ENCODE data around the gene MAPK8IP3. TPM values are rescaled to one million over a fixed set of nuclear protein-coding genes. Genes with fewer than 3 reads are reported as not detected.
"Not testable (repeated sequence)": the region's sequence is repeated elsewhere in the genome, so short reads cannot be mapped to it uniquely, and the experiment has no call there.

The MAPK8IP3 gene
- total RNA-seq, 1 donor from 2014 or later, result 157 TPM

DNA sequence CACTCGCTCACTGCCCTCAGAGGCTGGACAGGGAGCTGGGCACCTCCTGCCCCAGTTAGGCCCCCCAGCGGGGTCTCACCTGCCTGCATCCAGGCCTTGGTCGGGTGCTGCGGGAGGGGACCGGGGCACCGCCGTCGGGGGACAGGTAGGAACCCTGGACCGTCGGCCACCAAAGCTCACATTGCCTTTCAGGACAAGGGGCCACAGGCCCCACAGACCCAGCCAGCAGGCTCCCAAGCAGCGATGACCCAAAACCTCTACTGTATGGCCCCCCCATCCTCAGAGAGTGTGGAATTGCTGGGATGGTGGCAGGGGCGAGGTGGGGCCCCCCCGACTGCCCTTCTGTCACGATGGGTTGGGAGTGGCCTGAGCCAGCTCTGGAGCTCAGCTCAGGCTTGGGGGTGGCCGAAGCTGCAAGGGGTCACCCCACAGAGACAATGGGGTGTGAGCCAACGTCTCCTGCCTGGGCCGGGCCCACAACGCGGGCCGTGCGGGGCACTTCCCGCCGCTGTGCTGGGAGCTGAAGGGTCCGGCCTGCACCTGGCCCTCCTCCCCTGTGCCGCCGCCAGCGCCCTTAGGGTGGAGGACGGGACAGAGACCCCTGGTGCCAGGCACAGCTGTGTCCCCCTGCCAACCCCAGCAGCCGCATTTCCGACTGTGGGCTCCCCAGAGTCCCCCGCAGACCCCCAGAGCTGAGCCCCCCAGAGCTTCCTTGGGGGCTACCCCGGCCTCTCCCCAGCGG is 87.0 kb downstream of the MAPK8IP3 start:
- no peak for DNase-seq (ENCODE audit: low spot score, unreplicated experiment)
- no peak overlapping the region for H3K4me3 Mint-ChIP-seq (ENCODE audit: low read depth)
- H3K27ac Mint-ChIP-seq, result no peak overlapping the region
- H3K4me1 Mint-ChIP-seq (ENCODE audit: low read depth), result peaks cover 3% of the 10 kb centered on the region
- no peaks in the 10 kb centered on the region for H3K9me3 Mint-ChIP-seq (ENCODE audit: low read depth)
- no peaks in the 10 kb centered on the region for H3K27me3 Mint-ChIP-seq
- H3K36me3 Mint-ChIP-seq (ENCODE audit: insufficient read depth), result peaks cover 6% of the 10 kb centered on the region
- TF ChIP-seq, protein P1, sequence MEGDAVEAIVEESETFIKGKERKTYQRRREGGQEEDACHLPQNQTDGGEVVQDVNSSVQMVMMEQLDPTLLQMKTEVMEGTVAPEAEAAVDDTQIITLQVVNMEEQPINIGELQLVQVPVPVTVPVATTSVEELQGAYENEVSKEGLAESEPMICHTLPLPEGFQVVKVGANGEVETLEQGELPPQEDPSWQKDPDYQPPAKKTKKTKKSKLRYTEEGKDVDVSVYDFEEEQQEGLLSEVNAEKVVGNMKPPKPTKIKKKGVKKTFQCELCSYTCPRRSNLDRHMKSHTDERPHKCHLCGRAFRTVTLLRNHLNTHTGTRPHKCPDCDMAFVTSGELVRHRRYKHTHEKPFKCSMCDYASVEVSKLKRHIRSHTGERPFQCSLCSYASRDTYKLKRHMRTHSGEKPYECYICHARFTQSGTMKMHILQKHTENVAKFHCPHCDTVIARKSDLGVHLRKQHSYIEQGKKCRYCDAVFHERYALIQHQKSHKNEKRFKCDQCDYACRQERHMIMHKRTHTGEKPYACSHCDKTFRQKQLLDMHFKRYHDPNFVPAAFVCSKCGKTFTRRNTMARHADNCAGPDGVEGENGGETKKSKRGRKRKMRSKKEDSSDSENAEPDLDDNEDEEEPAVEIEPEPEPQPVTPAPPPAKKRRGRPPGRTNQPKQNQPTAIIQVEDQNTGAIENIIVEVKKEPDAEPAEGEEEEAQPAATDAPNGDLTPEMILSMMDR (IDR thresholded peaks at IDR 0.05; ENCODE audit: unreplicated experiment), result no peak

DNA sequence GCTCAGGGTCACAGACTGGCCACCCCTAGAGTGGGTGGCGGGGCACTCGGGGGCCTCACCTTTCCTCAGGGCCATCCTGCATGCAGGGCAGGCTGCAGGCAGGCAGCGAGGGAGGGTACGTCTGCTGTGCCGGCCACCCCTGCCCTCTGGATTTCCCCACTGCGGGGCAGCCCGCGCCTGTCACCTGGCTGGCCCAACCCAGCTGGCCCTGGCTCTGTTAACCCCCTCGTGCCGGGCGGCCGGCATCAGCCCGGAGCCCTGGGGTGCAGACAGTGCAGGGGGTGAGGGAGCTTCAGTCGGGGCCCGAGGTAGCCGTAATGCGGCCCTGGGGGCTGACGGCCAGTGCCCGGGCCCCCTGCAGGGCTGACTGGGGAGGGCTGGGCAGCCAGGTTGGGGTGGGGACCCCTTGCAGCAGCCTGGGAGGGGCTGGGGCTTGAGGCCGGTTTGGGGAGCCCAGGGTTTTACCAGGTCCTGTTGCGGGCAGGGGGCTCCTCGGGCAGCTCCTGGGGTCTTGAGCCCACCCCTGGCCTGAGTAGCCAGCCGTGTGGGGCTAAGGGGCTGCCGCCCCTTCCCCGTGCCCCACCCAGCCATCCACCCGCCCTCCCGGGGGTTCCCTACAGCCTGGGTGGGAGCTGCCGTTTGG is 87.7 kb downstream of the MAPK8IP3 start, which contains the start of gene IGFALS:
TSS of gene IGFALS (minus strand) at position 128 of the 643 bp plus-strand sequence. CDS start at position 75, 53 bp downstream.
- DNase-seq (ENCODE audit: low spot score, unreplicated experiment), result peak; percentile 9
- no peaks in the 10 kb centered on the region for H3K27me3 Mint-ChIP-seq
- H3K9me3 Mint-ChIP-seq (ENCODE audit: low read depth), result no peaks in the 10 kb centered on the region
- H3K36me3 Mint-ChIP-seq (ENCODE audit: insufficient read depth), result peaks cover 6% of the 10 kb centered on the region
- peak within 1 kb of the TSS; percentile 62 for H3K27ac Mint-ChIP-seq
- TF ChIP-seq, protein P1 (IDR thresholded peaks at IDR 0.05; ENCODE audit: unreplicated experiment), result no peak
- peaks cover 3% of the 10 kb centered on the region for H3K4me1 Mint-ChIP-seq (ENCODE audit: low read depth)
- no peak within 1 kb of the TSS for H3K4me3 Mint-ChIP-seq (ENCODE audit: low read depth)

DNA sequence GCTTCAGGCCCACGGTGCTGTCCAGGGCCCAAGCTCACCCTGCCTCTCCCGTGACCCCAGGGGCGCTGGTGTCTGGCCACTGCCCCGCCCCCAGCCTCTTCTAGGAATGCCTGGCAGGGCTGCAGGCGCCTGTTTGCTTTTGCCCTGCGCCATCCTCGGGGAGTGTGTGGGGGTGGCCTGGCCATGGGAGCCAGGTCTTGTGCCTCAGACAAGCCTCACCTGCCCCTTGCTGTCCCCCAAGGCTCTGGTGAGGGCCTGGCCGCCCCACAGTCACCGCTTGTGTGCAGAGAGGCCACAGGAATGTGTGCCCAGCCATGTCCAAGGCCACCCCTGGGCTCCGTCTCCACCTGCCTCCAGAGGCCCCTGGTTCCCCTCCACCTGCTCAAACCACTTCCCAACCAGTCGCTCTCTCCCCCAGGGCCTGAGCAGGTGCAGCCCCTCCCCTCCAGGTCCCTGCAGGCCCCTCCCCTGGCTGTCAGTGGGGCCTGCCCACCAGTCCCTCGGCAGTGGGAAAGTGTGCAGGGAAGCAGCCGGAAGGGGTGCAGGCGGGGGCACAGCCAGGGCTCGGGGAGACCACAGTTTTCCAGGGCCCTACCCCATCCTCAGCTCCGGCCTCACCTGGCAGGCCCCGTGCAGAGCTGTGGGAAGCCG is 88.4 kb downstream of the MAPK8IP3 start:
- Mint-ChIP-seq H3K4me1 (ENCODE audit: low read depth) (peaks cover 3% of the 10 kb centered on the region), H3K27ac (peak overlapping the region; percentile 62), H3K9me3 (ENCODE audit: low read depth) (peaks cover 5% of the 10 kb centered on the region), H3K27me3 (no peaks in the 10 kb centered on the region), H3K4me3 (ENCODE audit: low read depth) (no peak overlapping the region), H3K36me3 (ENCODE audit: insufficient read depth) (peaks cover 5% of the 10 kb centered on the region)
- TF ChIP-seq, protein P1 (IDR thresholded peaks at IDR 0.05; ENCODE audit: unreplicated experiment), result no peak
- DNase-seq (ENCODE audit: low spot score, unreplicated experiment), result peak; percentile 33

DNA sequence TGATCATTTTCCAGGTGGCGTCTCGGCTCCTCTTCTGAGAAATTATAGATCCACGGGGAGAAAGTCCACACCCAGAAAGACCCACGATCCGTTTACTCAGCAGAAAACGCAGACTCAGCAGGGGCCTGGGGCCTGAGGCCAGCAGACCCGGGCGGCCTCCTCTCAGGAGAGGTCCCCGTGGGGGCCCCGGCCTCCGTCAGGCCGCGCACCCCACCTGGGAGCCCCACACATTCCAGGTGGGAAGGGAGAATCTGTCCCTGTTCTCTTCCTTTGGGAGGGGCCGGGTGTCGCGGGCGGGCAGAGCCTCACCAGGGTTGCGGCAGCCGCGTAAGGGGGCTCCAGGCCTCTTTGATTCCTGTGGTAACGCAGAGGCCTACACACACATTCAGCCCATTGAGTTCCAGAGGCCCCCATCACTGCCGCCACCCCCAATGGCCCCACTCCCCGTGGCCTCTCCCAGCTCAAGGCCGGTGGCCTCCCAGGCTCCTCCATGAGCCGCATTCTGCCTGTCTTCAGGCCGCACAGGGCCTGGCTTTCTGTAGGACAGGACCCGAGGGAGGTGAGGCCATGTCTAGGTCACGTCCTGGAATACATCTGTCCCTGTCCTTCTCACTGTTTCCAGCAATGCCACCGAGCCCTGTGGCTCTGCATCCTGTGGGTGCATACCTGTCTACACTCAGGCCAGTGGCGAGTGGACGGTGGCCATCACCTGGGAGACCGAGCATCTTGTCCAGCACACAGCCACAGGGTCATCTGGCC is 89.1 kb downstream of the MAPK8IP3 start:
- Mint-ChIP-seq H3K9me3 (ENCODE audit: low read depth) (peaks cover 7% of the 10 kb centered on the region), H3K4me1 (ENCODE audit: low read depth) (peaks cover 3% of the 10 kb centered on the region), H3K27me3 (no peaks in the 10 kb centered on the region), H3K4me3 (ENCODE audit: low read depth) (no peak overlapping the region), H3K27ac (no peak overlapping the region), H3K36me3 (ENCODE audit: insufficient read depth) (peaks cover 8% of the 10 kb centered on the region)
- TF ChIP-seq, protein P1 (IDR thresholded peaks at IDR 0.05; ENCODE audit: unreplicated experiment), result no peak
- no peak for DNase-seq (ENCODE audit: low spot score, unreplicated experiment)

DNA sequence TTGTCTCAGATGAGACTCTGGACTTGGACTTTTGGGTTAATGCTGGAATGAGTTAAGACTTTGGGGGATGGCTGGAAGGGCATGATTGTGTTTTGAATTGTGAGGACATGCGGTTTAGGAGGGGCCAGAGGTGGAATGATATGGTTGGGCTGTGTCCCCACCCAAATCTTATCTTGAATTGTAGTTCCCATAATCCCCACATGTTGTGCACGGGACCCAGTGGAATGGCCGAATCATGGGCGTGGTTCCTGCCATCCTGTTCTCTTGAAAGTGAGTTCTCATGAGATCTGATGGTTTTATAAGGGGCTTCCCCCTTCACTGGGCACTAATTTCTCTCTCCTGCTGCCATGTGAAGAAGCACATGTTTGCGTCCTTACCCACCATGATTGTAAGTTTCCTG is 93.3 kb downstream of the MAPK8IP3 start:
- not testable (repeated sequence) for H3K27ac Mint-ChIP-seq; H3K4me3 Mint-ChIP-seq (ENCODE audit: low read depth); DNase-seq (ENCODE audit: low spot score, unreplicated experiment); H3K27me3 Mint-ChIP-seq; H3K9me3 Mint-ChIP-seq (ENCODE audit: low read depth); H3K4me1 Mint-ChIP-seq (ENCODE audit: low read depth)
- H3K36me3 Mint-ChIP-seq (ENCODE audit: insufficient read depth), result peaks cover 14% of the 10 kb centered on the region
